GM13977 (cell line): ENCODE results near the gene SAMD11.

ENCODE experiments used
- DNase-seq: peaks from one replicate; pipeline ENCODE4 v3.0.0; 2012; ENCODE audit warnings: low spot score
- in situ Hi-C: fragments of 300-500 bp; cut with MboI; formaldehyde crosslinking; loops from one replicate; pipeline ENCODE4 v1.12.0; 2022; ENCODE audit warnings: low sequenced_read_pairs, low pct_unique_long_range_greater_than_20kb, mixed read lengths, inconsistent platforms; ENCODE audit not compliant: unreplicated experiment
- TF ChIP-seq, protein P1 (sequence below): IDR thresholded peaks from 2 replicates; pipeline ENCODE4 v1.5.1; 2012; ENCODE audit warnings: mild to moderate bottlenecking, control low read depth; ENCODE audit not compliant: insufficient read depth; ENCODE audit errors: extremely low read depth, missing control alignments

Gene SAMD11

DNA sequence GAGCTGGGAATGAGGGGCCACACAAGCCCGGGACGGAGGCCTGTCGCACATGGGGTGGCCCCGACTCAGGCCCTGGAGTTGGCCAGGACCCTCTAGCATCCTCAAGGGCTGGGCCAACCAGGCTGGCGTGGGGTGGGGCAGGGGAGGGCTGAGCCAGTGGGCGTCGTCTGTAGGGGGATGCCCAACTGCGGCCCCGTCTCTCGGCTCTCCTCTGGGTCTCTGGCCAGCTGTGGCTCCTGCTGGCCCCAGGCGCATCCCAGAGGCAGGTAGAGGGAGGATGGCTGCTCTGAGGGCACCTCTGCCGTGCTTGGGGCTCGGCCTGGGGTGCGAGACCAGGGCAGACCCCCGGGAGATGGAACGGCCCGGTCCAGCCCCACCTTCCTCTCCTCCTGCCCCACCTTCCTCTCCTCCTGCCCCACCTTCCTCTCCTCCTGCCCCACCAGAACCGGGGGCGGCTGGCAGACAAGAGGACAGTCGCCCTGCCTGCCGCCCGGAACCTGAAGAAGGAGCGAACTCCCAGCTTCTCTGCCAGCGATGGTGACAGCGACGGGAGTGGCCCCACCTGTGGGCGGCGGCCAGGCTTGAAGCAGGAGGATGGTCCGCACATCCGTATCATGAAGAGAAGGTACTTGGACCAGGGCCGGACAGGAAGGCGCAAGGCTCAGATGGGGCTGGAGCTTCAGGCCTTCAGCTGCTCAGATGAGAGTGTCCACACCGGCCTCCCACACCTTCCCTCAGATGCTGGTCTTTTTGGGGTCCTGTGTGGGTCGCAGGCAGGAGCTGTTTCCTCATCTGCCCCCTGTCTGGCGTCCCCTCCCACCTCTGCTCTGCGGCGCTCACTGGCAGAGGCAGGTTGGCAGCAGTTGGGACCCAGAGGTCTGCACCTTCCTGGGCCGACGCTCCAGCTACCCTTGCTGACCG, 6.2 kb downstream of the SAMD11 start:
- in situ Hi-C loops: no loop called here
- TF ChIP-seq, protein P1, sequence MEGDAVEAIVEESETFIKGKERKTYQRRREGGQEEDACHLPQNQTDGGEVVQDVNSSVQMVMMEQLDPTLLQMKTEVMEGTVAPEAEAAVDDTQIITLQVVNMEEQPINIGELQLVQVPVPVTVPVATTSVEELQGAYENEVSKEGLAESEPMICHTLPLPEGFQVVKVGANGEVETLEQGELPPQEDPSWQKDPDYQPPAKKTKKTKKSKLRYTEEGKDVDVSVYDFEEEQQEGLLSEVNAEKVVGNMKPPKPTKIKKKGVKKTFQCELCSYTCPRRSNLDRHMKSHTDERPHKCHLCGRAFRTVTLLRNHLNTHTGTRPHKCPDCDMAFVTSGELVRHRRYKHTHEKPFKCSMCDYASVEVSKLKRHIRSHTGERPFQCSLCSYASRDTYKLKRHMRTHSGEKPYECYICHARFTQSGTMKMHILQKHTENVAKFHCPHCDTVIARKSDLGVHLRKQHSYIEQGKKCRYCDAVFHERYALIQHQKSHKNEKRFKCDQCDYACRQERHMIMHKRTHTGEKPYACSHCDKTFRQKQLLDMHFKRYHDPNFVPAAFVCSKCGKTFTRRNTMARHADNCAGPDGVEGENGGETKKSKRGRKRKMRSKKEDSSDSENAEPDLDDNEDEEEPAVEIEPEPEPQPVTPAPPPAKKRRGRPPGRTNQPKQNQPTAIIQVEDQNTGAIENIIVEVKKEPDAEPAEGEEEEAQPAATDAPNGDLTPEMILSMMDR: no peak
- no peak for DNase-seq

GRCh38 chr1:930633-931138, 7.0 kb downstream of the SAMD11 start:
- no peak for DNase-seq
- TF ChIP-seq, protein P1: no peak
- in situ Hi-C loops: no loop called here

DNA sequence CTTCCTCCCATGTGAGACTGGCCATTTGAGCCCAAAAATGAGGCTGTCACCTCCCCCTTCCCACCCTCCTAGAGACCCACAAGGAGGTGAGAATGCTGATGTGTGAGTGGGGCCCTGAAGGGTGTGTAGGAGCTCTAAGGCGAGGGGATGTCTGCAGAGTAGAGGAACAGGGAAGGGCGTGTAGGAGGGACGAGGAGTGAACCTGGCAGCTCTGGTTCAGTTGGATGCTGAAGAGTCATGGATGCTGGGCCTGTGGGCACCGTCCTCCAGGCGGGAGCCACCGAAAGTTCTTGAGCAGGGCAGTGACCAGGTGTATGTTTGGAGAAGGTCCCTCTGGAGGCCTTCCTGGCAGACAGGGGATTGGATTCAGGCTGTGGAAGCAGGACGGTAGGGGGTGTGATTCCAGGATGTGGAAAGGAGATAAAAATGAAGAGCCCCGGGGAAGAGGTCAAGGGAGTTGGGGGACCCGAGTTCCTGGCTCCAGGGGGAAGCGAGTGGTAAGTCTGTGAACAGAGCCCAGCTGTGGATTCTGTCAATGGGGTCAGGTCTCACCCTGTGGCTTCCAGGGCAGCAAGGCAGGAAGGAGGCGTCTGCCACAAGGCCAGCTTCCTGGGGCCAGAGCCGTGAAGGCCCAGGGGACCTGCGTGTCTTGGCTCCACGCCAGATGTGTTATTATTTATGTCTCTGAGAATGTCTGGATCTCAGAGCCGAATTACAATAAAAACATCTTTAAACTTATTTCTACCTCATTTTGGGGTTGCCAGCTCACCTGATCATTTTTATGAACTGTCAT, 7.9 kb downstream of the SAMD11 start:
- no peak for DNase-seq
- TF ChIP-seq, protein P1: no peak
- in situ Hi-C loops: no loop called here

GRCh38 chr1:932173-932510, 8.4 kb downstream of the SAMD11 start:
- in situ Hi-C loops: no loop called here
- TF ChIP-seq, protein P1: no peak
- no peak for DNase-seq

- TF ChIP-seq, protein P1: no peak
- DNase-seq: no peak
- in situ Hi-C loops: no loop called here
Observed at GRCh38 chr1:932776-933602, 9.3 kb downstream of the SAMD11 start.

DNA sequence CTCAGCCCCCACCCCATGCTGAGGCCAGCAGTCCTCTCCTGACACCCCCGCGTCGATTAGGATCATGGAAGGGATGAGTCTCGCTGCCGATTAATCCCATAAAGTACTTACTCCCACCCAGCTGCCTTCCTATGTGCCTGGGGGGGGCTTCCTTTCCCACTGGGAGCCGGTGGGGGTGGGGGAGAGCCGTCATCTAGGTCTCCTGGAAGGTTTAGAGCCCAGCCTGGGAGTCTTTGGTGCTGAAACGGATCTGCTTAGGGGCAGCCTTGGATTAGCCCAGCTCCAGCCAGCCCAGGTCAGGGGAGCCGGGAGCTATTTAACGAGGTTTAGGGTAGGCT, 9.8 kb downstream of the SAMD11 start:
- TF ChIP-seq, protein P1: no peak
- DNase-seq: no peak
- in situ Hi-C loops: no loop called here
